ENCODE data around the gene RAG1. TPM values are rescaled to one million over a fixed set of nuclear protein-coding genes. Genes with fewer than 3 reads are reported as not detected.

Gene RAG1
- total and polyA plus RNA-seq, 2 of the 8 experiments (the other 6 are each of a cell fraction or from before 2014, with no cell fraction given) = 0.14 to 0.58 TPM

DNA sequence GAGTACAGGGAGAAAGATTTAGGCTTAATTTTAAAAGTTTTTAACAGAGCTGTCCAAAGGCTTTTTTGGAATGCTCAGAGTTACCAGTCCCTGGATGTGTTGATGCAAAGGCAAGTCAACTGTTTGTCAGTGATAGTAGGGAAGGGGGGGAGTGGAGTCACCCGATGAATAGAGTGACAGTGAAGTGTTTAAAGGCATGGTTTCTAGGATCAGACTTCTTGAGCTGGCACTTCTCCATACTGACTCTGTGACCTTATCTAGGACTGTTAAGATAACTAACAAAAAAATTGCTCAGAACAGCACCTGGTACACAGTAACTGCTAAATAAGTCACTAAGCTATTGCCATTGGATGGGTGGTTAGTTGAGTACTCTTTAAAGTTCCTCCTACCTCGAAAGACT lies 41.6 kb downstream of the RAG1 start:
- Histone ChIP-seq H2BK20ac (ENCODE audit: low read length) (no peak overlapping the region), H3K56ac (replicated peaks; ENCODE audit: insufficient read length, low read depth, low read length) (no peak overlapping the region), H2BK5ac (ENCODE audit: low read depth, low read length) (no peak overlapping the region), H3K18ac (ENCODE audit: extremely low read depth, low read length) (no peak overlapping the region), H2BK120ac (replicated peaks; ENCODE audit: low read depth, low read length) (no peak overlapping the region), H3K23ac (ENCODE audit: insufficient read length) (no peak overlapping the region), H3K9ac (replicated peaks in 1 of 4; ENCODE audit: extremely low read depth in 1 of 4, low read depth in 3 of 4, low read length in 3 of 4) (no peak overlapping the region), H3K79me2 (ENCODE audit: control insufficient read depth in 1 of 2, insufficient read depth in 2 of 2, low read length in 2 of 2) (no peaks in the 10 kb centered on the region), H4K5ac (ENCODE audit: insufficient read length, low read depth, low read length) (no peak overlapping the region), H4K20me1 (replicated peaks in 1 of 2; ENCODE audit: control insufficient read depth in 1 of 2, insufficient read depth in 2 of 2, low read length in 2 of 2) (no peaks in the 10 kb centered on the region), H2BK15ac (ENCODE audit: low read length) (no peak overlapping the region), H4K8ac (ENCODE audit: extremely low read depth, insufficient read depth, low read length) (no peak overlapping the region), H3K4me1 (replicated peaks in 1 of 4; ENCODE audit: control insufficient read depth in 3 of 4, insufficient read depth in 4 of 4, low read length in 3 of 4) (no peaks in the 10 kb centered on the region), H3K4me2 (ENCODE audit: insufficient read depth in 1 of 2, low read depth in 2 of 2, low read length in 2 of 2) (no peak overlapping the region), H3K9me3 (ENCODE audit: insufficient read depth in 2 of 2, low read depth in 1 of 2, low read length in 1 of 2) (no peaks in the 10 kb centered on the region), H3K4me3 (ENCODE audit: extremely low read depth in 1 of 4, insufficient read depth in 2 of 4, low read depth in 3 of 4, low read length in 4 of 4) (no peak overlapping the region), H3K4ac (replicated peaks; ENCODE audit: insufficient read length, low read depth, low read length) (no peak overlapping the region), H3K27ac (ENCODE audit: low read depth, low read length) (no peak overlapping the region), H3K27me3 (replicated peaks in 1 of 4; ENCODE audit: control insufficient read depth in 3 of 4, extremely low read depth in 1 of 4, insufficient read depth in 3 of 4, low read length in 3 of 4) (no peaks in the 10 kb centered on the region), H3K79me1 (ENCODE audit: low read depth, low read length) (no peaks in the 10 kb centered on the region), H3K23me2 (ENCODE audit: low read depth, low read length) (no peaks in the 10 kb centered on the region), H4K91ac (replicated peaks; ENCODE audit: insufficient read length, low read length) (no peak overlapping the region), H2AK5ac (ENCODE audit: low read depth, low read length) (no peak overlapping the region), H2BK12ac (ENCODE audit: low read depth, low read length) (no peak overlapping the region), H3K36me3 (ENCODE audit: control insufficient read depth in 2 of 4, insufficient read depth in 4 of 4, low read length in 3 of 4) (no peaks in the 10 kb centered on the region), H2AFZ (ENCODE audit: low read length) (no peak overlapping the region), H3K14ac (ENCODE audit: insufficient read length) (no peak overlapping the region)
- ChIA-PET POLR2A (ENCODE audit: partially characterized antibody) (no interaction called here), CTCF (ENCODE audit: partially characterized antibody) (interaction anchor here (3.2 kb wide), 1 partner anchor 45 kb away, joined by 18 read pairs; no protein-coding TSS in a partner anchor)
- TF ChIP-seq RFX5 (IDR thresholded peaks at IDR 0.05; ENCODE audit: borderline replicate concordance, low read depth, low read length) = no peak
- TF ChIP-seq NRF1 (IDR thresholded peaks at IDR 0.05; ENCODE audit: low read depth, low read length) = no peak
- no peak for TF ChIP-seq GABPA (IDR thresholded peaks at IDR 0.05; ENCODE audit: borderline replicate concordance, insufficient read depth, low read length)
- no peak for TF ChIP-seq SP4 (IDR thresholded peaks at IDR 0.05; ENCODE audit: low read length)
- TF ChIP-seq POLR2AphosphoS5 (IDR thresholded peaks at IDR 0.05; ENCODE audit: low read depth, low read length) = no peak
- TF ChIP-seq CHD2 (IDR thresholded peaks at IDR 0.05; ENCODE audit: low read length) = no peak
- no peak for TF ChIP-seq JUND (IDR thresholded peaks at IDR 0.05; ENCODE audit: low read length)
- no peak for TF ChIP-seq RAD21 (IDR thresholded peaks at IDR 0.05 in 1 of 2, conservative IDR thresholded peaks at IDR 0.05 in 1 of 2; ENCODE audit: low read depth in 2 of 2, low read length in 2 of 2)
- no peak for TF ChIP-seq NANOG (IDR thresholded peaks at IDR 0.05; ENCODE audit: insufficient read depth, low read depth, low read length, poor library complexity, severe bottlenecking)
- FAIRE-seq = no peak
- 92% methylated on average over 2 of the region's 2 CpGs; no CpG with 5 or more reads in 1 of the 2 experiments for WGBS, 2 experiments (ENCODE audit: extremely low coverage in 1 of 2, insufficient coverage in 1 of 2, insufficient read length in 1 of 2, insufficient replicate concordance in 2 of 2, low coverage in 1 of 2, low lambda C conversion rate in 2 of 2, missing lambda C conversion rate in 1 of 2)
- DNase-seq (ENCODE audit: low read depth in 1 of 2, low spot score in 2 of 2) = no peak
